Muscle of back (tissue), 13 donors: Measurements from ENCODE around the gene FAN1. TPM values are rescaled to one million over a fixed set of nuclear protein-coding genes. Genes with fewer than 3 reads are reported as not detected.
"Not testable (repeated sequence)": the region's sequence is repeated elsewhere in the genome, so short reads cannot be mapped to it uniquely, and the experiment has no call there.

Source experiments
- DNase-seq, 3 donors: peaks; one replicate each; pipeline versions ENCODE4 v3.0.0 to v3.0.0-alpha.2; 2013
- long read RNA-seq, 9 donors: transcript quantifications; one replicate each; lab custom pipeline, GENCODE V29; 2026
- polyA plus RNA-seq, 10 donors: library from polyadenylated mRNA; unstranded; fragments of 120-200 nt; gene quantifications; one replicate each; pipeline ENCODE4 v1.2.1, GENCODE V29; 2013; ENCODE audit not compliant: insufficient read length in 10 of 10

The FAN1 gene
- 10 to 100 TPM; 15.7 to 30.8 (median 22.6) TPM for polyA plus RNA-seq
- long read RNA-seq, donor 1, partial matches to known transcripts, result 0 of 1 reads
- long read RNA-seq, donor 1, other reads (novel, unspliced or antisense), result 0 of 1 reads
- long read RNA-seq, donor 2, full-length matches to known transcripts, result 3 of 3 reads
- long read RNA-seq, donor 2, partial matches to known transcripts, result 0 of 3 reads
- long read RNA-seq, donor 2, other reads (novel, unspliced or antisense), result 0 of 3 reads
- long read RNA-seq, donor 3, result 0 reads
- long read RNA-seq, donor 4, partial matches to known transcripts, result 0 of 1 reads
- long read RNA-seq, donor 4, other reads (novel, unspliced or antisense), result 0 of 1 reads
- long read RNA-seq, donor 5, full-length matches to known transcripts, result 2 of 8 reads
- long read RNA-seq, donor 5, partial matches to known transcripts, result 6 of 8 reads
- long read RNA-seq, donor 5, other reads (novel, unspliced or antisense), result 0 of 8 reads
- long read RNA-seq, donor 6, full-length matches to known transcripts, result 2 of 2 reads
- long read RNA-seq, donor 6, partial matches to known transcripts, result 0 of 2 reads
- long read RNA-seq, donor 6, other reads (novel, unspliced or antisense), result 0 of 2 reads
- long read RNA-seq, donor 7, partial matches to known transcripts, result 0 of 2 reads
- long read RNA-seq, donor 7, other reads (novel, unspliced or antisense), result 0 of 2 reads
- long read RNA-seq, donor 8, partial matches to known transcripts, result 5 of 5 reads
- long read RNA-seq, donor 8, other reads (novel, unspliced or antisense), result 0 of 5 reads
- long read RNA-seq, donor 9, result 0 reads

GRCh38 chr15:30903497-30904187, at the start of gene FAN1:
FAN1 (plus strand) TSS chr15:30903915; CDS start chr15:30904664, 749 bp downstream.
- peak; percentile 87 to 96 (median 87) for DNase-seq

- DNase-seq, result peak in 2 of 3 donors; percentile 6 to 29
These were observed 44.4 kb upstream of the FAN1 start for GRCh38 chr15:30859091-30859874.

GRCh38 chr15:30865257-30865656, 38.5 kb upstream of the FAN1 start:
- no peak for DNase-seq

GRCh38 chr15:30870681-30871080, 33.0 kb upstream of the FAN1 start:
- no peak for DNase-seq

- no peak for DNase-seq
These were observed 31.4 kb upstream of the FAN1 start for GRCh38 chr15:30872341-30872748.

- DNase-seq, result no peak
These were observed 26.6 kb upstream of the FAN1 start for GRCh38 chr15:30877070-30877469.

GRCh38 chr15:30878515-30878914, 25.2 kb upstream of the FAN1 start:
- DNase-seq, result no peak

- DNase-seq, result no peak
These were observed 20.8 kb upstream of the FAN1 start for GRCh38 chr15:30882849-30883433.

GRCh38 chr15:30883666-30884065, 20.0 kb upstream of the FAN1 start:
- not testable (repeated sequence) for DNase-seq

GRCh38 chr15:30885814-30886213, 17.9 kb upstream of the FAN1 start:
- DNase-seq, result peak in 2 of 3 donors; percentile 1 to 17

- no peak for DNase-seq
These were observed 14.5 kb upstream of the FAN1 start for GRCh38 chr15:30889196-30889595.

- DNase-seq, result no peak
These were observed 8.1 kb upstream of the FAN1 start for GRCh38 chr15:30895461-30896210.

GRCh38 chr15:30896211-30896606, 7.5 kb upstream of the FAN1 start:
- DNase-seq, result no peak

GRCh38 chr15:30901889-30902288, 1.8 kb upstream of the FAN1 start:
- DNase-seq, result no peak

- no peak for DNase-seq
These were observed 1.1 kb downstream of the FAN1 start for GRCh38 chr15:30904812-30905211.

- no peak for DNase-seq
These were observed 2.1 kb downstream of the FAN1 start for GRCh38 chr15:30905821-30906220.

- DNase-seq, result no peak
These were observed 2.7 kb downstream of the FAN1 start for GRCh38 chr15:30906366-30906765.

- DNase-seq, result no peak
These were observed 10.0 kb downstream of the FAN1 start for GRCh38 chr15:30913761-30914160.

GRCh38 chr15:30917013-30917412, 13.3 kb downstream of the FAN1 start:
- no peak for DNase-seq

- no peak for DNase-seq
These were observed 14.0 kb downstream of the FAN1 start for GRCh38 chr15:30917675-30918074.
